Activated CD8-positive, alpha-beta T cell treated with anti-CD3 and anti-CD28 coated beads for 36 hours (primary cell): ENCODE results near the gene NXNL1. TPM values are rescaled to one million over a fixed set of nuclear protein-coding genes. Genes with fewer than 3 reads are reported as not detected.

Source experiments
- ATAC-seq: fragments of 200-7000 bp; cut with Tn5 transposase; one replicate; pipeline ENCODE4 v1.10.0; 2021; ENCODE audit warnings: mild to moderate bottlenecking, moderate library complexity
- CTCF ChIA-PET: fragments of 350-600 bp; sonication (Branson Sonifier 250); formaldehyde crosslinking; loops from one replicate; lab custom pipeline; 2021; ENCODE audit warnings: antibody characterized with exemption; lab: Charles Lee
- POLR2A ChIA-PET: fragments of 350-600 bp; sonication (Branson Sonifier 250); formaldehyde crosslinking; loops from one replicate; lab custom pipeline; 2021; ENCODE audit warnings: antibody characterized with exemption; lab: Charles Lee
- DNase-seq: peaks from one replicate; pipeline ENCODE4 v3.0.0-alpha.2; 2020
- H3K27ac Mint-ChIP-seq: one replicate; pipeline ENCODE4 v1.8.0; 2021; ENCODE audit warnings: mild to moderate bottlenecking, mixed read lengths
- H3K27me3 Mint-ChIP-seq: one replicate; pipeline ENCODE4 v1.8.0; 2021; ENCODE audit warnings: mixed read lengths
- H3K36me3 Mint-ChIP-seq: one replicate; pipeline ENCODE4 v1.8.0; 2021; ENCODE audit warnings: low read depth, mixed read lengths
- H3K4me1 Mint-ChIP-seq: one replicate; pipeline ENCODE4 v1.8.0; 2021; ENCODE audit warnings: low read depth, mixed read lengths
- H3K4me3 Mint-ChIP-seq: one replicate; pipeline ENCODE4 v1.8.0; 2021; ENCODE audit warnings: mild to moderate bottlenecking, moderate library complexity, mixed read lengths
- H3K9me3 Mint-ChIP-seq: one replicate; pipeline ENCODE4 v1.8.0; 2021; ENCODE audit warnings: mixed read lengths
- CTCF ChIP-seq: fragments of 200-600 bp; IDR thresholded peaks from one replicate; pipeline ENCODE4 v1.8.0; 2022; ENCODE audit warnings: antibody characterized with exemption, mild to moderate bottlenecking
- intact Hi-C: fragments of 100-400 bp; cut with micrococcal nuclease; formaldehyde crosslinking; loops from one replicate; pipeline ENCODE4 v1.10.0; 2022
- total RNA-seq, 2 experiments: library from RNA; stranded (reverse); gene quantifications; one replicate each; pipeline ENCODE4 v1.2.3, GENCODE V29; 2021

NXNL1 gene
- total RNA-seq, 2 experiments from 2014 or later: not detected

DNA sequence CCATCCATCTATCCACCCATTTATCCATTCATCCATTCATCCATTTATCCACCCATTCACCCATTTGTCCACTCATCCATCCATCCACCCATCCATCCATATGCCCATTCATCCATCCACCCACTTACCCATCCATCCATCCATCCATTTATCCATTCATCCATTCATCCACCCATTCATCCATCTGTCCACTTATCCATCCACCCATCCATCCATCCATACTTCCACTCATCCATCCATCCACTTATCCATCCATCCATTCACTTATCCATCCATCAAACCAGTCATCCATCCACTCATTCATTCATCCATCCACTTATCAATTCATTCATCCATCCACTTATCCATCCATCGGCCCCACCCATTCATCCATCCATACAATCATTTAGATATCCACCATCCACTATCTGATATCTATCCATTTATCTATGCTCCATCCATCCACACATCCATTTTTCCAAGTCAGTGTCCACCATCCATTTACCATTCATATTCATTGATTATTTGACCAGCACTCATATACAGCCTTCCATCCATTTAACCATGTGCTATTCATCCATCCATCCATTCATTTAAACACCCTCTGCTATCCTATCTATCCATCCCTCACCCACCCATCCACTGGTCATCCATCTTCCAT lies 15.1 kb downstream of the NXNL1 start:
- Mint-ChIP-seq H3K4me3 (no peak overlapping the region), H3K36me3 (no peaks in the 10 kb centered on the region), H3K27me3 (peaks cover 11% of the 10 kb centered on the region), H3K9me3 (peaks cover 5% of the 10 kb centered on the region), H3K27ac (no peak overlapping the region), H3K4me1 (peaks cover 9% of the 10 kb centered on the region)
- POLR2A ChIA-PET: interaction anchor here (1.7 kb wide), 1 partner anchor 40 kb away, joined by 5 read pairs; the partner anchor contains the start of gene BST2
- no peak for ATAC-seq
- no peak for DNase-seq
- intact Hi-C loops: no loop called here
- CTCF ChIA-PET: interaction anchor here (0.7 to 1.5 kb wide), 3 partner anchors 9 to 83 kb away, joined by 3 to 4 read pairs (median 3); no protein-coding TSS in a partner anchor
- TF ChIP-seq CTCF: no peak

- POLR2A ChIA-PET: no interaction called here
- DNase-seq: peak; percentile 57
- no peaks in the 10 kb centered on the region for H3K4me1 Mint-ChIP-seq
Measured at GRCh38 chr19:17441241-17442021, 19.3 kb downstream of the NXNL1 start.

DNA sequence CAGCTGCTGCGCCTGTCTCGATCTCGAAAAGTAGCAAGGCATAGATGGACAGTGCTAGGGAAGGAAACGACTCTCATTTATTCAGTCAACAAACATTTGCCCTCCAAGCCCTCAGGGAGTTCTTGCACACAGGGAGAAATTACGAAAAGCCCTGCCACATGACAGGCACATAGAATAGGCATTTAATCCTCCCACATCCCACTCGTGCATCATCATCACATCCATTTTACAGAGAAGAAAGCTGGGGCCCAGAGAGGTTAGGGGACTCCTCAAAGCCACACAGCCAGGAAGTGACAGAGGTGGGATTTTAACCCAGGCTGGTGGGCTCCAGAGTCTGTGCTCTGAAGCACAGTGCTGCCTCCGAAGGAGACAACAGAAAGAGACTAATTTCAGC lies 23.9 kb downstream of the NXNL1 start:
- intact Hi-C loops: no loop called here
- Mint-ChIP-seq H3K27ac (no peak overlapping the region), H3K36me3 (no peaks in the 10 kb centered on the region), H3K27me3 (no peaks in the 10 kb centered on the region), H3K9me3 (peaks cover 3% of the 10 kb centered on the region), H3K4me3 (no peak overlapping the region), H3K4me1 (no peaks in the 10 kb centered on the region)
- TF ChIP-seq CTCF: no peak
- DNase-seq (no peak), ATAC-seq (no peak)
- ChIA-PET CTCF (interaction anchor here (1.1 to 1.5 kb wide), 2 partner anchors 59 to 60 kb away, joined by 3 read pairs; no protein-coding TSS in a partner anchor), POLR2A (interaction anchor here (0.6 to 1.2 kb wide), 2 partner anchors 17 to 31 kb away, joined by 3 read pairs; no protein-coding TSS in a partner anchor)

More at GRCh38 chr19:17441241-17442021, 19.3 kb downstream of the NXNL1 start:
- peak; percentile 93 for ATAC-seq
- no peaks in the 10 kb centered on the region for H3K27me3 Mint-ChIP-seq
- CTCF ChIA-PET: interaction anchor here (0.7 to 2.7 kb wide), 26 partner anchors 8 to 414 kb away, joined by 3 to 24 read pairs (median 4); partner anchors contain the start of genes CCDC194 and MVB12A
- TF ChIP-seq CTCF: peak; percentile 71
- intact Hi-C loops: no loop called here
- no peaks in the 10 kb centered on the region for H3K36me3 Mint-ChIP-seq
- no peak overlapping the region for H3K4me3 Mint-ChIP-seq
- peaks cover 3% of the 10 kb centered on the region for H3K9me3 Mint-ChIP-seq
- H3K27ac Mint-ChIP-seq: no peak overlapping the region

DNA sequence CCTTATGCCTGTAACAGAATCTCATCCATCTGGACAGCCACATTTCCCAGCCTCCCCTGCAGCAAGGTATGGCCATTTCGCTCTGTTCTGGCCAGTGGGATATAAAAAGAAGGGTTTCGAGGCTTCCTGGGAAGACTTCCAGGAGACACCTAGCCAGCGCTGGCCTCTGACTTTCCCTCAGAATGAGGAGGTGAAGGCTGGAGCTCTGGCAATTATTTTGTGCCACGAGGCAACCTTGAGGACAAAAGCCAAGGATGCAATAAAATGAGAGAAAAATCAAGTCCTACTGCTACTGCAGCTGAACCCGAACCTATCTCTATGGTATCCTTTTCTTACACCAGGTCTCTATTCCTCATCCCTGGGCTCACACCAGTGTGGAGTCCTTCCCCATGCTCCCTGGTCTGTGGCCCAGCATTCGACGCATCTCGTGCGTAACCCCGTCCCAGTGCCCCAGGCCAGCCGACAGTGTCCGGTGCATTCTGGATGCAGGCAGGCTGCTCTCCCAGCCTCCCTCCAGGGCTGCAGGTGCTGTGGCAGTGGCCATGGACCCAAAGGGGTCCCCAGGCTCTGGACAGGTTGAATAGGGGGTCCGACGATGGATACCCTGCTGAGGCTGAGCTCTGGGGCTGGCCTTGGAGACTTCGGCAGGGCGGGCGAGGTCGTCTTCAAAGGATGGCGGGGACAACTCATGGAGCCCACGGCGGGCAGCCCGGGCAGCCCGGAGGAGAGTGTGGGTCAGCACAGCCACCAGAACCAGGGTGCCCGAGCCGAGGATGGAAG lies 24.4 kb downstream of the NXNL1 start:
- Mint-ChIP-seq H3K27ac (no peak overlapping the region), H3K9me3 (no peaks in the 10 kb centered on the region), H3K4me3 (no peak overlapping the region), H3K4me1 (no peaks in the 10 kb centered on the region), H3K27me3 (no peaks in the 10 kb centered on the region), H3K36me3 (no peaks in the 10 kb centered on the region)
- ATAC-seq (no peak), DNase-seq (no peak)
- TF ChIP-seq CTCF: no peak
- ChIA-PET CTCF (interaction anchor here (1.5 kb wide), 1 partner anchor 61 kb away, joined by 3 read pairs; no protein-coding TSS in a partner anchor), POLR2A (interaction anchor here (0.6 to 1.2 kb wide), 2 partner anchors 18 to 30 kb away, joined by 3 read pairs; no protein-coding TSS in a partner anchor)
- intact Hi-C loops: no loop called here
